HG03558 (cell line): ENCODE data around the gene ANKRD22.
"Not testable (repeated sequence)": the region's sequence is repeated elsewhere in the genome, so short reads cannot be mapped to it uniquely, and the experiment has no call there.

ENCODE experiments used
- ATAC-seq: cut with Tn5 transposase; IDR thresholded peaks from one replicate; pipeline ENCODE4 v1.9.1; 2021; ENCODE audit warnings: moderate number of reproducible peaks; ENCODE audit not compliant: unreplicated experiment; ENCODE audit errors: extremely low read depth

ANKRD22 gene

DNA sequence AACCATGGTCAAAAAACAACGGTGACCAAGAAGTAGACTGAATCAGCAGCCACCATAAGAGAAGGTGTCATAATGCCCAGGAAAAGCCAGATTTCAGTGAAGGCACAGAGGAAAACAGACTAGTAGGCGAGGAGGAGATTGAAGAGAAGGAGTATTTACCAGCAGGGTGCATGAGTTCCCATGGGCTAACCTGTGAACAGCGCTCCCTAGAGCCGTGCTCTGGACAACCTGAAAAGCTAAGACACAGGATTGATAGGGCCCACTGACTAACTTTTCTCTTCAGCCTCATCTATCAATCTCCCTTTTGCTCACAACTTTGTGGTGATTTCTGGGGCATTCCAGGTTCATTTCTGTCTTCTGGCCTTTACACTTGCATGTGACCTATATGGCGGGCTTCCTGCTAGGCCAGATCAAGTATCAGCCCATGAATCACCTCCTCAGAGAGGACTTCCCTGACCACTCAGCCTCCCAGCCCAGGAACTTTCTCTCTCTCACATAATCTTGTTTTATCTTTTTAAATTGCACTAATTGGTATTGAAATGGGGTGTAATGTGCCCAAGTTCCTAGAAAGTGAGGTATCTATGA is 12.8 kb downstream of the ANKRD22 start:
- ATAC-seq, result no peak

DNA sequence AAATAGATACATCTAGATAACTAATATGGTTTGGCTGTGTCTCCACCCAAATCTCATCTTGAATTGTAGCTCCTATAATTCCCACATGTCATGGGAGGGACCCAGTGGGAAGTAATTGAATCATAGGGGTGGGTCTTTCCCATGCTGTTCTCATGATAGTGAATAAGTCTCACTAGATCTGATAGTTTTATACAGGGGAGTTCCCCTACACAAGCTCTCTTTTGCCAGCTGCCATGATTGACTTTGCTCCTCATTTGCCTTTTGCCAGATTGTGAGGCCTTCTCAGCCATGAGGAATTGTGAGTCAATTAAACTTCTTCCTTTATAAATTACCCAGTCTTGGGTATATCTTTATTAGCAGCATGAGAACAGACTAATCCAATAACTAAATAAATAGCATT is 14.0 kb downstream of the ANKRD22 start:
- ATAC-seq, result not testable (repeated sequence)

DNA sequence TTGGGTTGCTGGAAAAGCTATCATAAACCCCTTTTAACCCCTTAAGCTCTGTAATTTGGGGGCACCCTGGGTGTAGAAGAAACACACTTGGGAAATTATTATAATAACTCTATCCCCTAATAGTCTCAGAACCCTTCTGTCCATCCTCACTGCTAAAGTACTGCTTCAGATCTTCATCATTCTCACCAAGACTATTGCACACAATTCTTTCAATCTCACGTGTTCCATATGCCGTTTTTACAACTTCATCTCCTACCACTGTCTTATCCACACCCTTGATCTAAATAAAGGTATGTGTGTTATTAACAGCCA is 15.8 kb downstream of the ANKRD22 start:
- ATAC-seq, result no peak

DNA sequence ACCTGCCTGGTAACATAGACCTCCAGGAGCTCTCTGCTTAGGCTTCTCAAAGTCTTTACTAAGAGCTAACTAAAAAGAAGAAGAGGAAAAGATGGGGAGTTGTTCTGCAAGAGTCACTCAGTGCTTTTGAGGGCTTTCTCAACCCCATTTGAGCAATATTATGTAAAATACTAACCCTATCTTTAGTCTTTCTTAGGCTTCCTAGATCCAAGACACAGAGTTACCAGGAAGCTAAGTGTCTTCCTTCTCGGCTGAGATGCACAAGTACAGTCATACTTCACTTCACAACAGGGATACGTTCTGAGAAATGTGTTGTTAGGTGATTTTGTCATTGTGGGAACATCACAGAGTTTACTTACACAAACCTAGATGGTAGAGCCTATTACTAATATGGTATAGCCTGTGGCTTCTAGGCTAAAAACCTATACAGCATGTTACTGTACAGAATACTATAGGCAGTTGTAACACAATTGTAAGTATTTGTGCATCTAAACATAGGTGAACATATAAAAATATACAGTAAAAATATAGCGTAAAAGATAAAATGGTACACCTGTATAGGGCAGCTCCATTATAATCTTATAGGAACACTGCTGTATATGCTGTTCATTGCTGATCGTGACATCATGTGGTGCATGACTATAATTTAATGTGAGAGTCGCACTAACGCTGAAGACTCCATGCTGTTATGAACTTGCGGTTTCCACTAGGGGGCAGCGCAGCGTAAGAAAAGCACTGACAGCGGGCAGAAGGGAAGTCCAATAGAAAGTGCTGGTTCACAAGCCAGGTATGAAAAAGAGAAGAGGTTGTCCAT is 16.3 kb downstream of the ANKRD22 start:
- ATAC-seq, result no peak

DNA sequence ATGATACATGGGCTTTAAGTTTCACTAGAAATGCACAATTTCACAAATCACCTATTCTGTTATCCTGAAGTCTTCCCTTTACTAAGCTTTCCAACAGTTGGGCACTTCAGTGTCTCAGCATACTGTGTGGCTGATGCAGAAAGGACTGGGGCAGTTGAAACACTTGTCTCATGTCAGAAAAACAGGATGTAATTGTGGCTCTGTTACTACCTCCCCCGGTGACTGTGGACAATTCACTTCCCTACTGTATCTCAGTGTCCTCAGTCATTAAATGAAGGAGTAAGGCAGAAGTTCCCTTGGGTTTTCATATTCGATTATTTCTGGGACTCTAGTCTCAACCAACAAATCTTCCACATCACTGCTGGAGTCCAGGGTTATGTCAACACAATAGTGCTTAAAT is 17.9 kb downstream of the ANKRD22 start:
- ATAC-seq, result no peak

DNA sequence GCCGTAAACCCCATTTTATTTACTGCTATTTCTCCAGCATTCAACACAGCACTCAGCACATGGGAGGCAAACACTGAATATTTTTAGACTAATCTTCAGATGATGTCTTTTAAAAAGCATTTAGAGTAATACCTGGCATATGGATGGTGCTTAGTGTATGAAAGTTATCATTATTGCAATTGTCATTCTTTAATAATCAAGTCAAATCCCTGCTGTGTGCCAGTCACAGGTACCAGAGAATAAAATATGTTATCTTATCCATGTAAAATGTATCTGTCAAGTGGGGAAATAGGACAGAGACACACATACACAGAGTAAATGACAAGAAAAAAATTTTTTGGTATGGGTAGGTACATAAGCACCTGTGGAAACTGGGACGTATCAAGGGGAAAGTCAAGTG is 18.5 kb downstream of the ANKRD22 start:
- no peak for ATAC-seq

DNA sequence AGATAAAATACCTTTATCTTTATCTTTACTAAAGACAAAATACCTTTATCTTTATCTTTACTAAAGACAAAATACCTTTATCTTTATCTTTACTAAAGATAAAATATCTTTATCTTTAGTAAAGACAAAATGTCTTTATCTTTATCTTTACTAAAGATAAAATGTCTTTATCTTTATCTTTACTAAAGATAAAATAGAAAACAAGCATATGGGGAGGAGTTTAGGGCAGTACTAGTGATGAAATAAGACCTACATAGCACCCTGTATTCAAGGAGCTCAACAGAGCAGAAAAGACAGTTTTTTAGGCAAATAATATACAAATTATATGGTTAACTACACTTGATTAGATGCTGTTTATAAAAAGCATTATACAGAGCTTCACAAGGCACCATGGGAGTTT is 19.3 kb downstream of the ANKRD22 start:
- ATAC-seq, result no peak

DNA sequence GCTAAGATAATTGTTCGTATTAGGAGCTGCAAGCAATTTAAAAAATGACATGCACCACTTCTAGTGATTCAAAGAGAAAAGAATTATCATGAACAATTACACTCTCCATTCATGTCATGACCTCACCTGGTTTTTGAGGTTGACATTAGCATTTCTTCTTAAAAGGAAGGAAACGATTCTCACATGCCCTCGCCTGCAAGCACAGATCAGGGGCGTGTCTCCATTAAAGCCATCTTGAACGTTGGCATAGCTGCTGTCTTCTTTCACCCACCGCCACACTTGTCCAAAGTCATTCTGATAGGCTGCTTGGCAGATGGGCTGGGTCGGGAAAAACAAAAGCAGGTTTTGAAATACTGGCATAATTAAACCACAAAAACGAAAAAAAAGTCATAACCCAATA is 19.9 kb downstream of the ANKRD22 start:
- no peak for ATAC-seq

DNA sequence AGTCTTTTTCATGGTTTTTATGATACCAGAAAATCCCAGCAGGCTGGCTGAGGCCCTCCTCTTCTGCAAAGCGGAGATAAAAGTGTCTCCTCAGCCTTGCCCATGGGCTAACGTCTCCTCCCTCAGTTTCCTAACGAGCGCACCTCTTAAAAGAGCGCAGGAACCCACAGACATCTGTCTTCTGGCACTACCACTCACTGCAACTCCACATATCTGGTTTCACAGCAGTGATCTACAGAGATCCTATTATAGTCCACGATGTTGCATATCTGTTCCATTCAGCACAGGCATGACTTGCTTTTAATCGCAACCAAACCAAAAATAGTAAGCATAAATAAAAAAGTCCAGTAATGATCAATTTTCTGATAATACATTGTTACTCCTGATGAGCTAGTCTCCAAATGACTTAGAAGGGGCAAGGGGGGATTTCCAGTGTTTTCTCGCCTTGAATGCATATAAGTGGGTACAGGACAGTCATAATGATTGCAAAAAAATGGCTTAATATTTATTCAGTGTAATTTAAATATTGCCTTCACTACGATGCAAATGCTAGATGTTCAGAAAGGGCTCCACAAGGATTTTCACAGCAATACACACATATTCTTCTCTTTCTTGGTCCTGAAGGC is 20.9 kb downstream of the ANKRD22 start:
- ATAC-seq, result no peak

DNA sequence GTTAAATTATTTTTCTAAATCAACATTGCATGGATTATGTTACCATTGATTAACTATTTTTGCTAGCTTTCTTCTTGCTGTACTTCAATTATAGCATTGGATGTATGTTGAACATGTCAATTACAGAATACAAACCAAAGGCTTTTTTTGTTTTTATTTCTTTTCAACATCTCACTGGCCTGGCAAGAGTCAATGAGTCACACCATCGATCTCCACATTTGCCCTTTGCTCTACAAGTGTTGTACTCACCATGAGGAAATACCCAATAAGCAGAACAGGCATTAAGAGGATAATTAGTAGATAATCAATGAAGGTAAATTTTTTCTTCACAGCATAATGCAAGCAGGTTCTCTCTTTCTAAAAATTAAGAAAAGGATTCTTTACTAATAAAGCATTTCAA is 23.3 kb downstream of the ANKRD22 start:
- no peak for ATAC-seq

DNA sequence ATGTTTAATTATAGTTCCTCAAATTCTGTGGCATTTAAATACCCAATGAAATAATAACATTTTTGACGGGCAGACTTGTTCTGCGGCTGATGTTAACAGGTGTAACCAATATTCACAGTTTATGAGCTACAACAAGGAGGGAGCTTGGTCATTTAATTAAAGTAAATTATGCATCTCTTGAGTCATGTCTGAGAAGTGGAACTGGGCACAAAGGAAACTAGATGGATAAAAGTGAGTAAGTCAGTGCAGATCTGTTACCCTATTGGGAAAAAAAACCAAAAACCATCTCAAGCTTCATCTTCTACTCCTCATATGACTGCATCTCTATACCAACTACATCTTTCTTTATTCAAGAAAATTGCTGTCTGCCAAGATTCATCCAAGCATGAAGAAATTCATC is 24.0 kb downstream of the ANKRD22 start:
- no peak for ATAC-seq

DNA sequence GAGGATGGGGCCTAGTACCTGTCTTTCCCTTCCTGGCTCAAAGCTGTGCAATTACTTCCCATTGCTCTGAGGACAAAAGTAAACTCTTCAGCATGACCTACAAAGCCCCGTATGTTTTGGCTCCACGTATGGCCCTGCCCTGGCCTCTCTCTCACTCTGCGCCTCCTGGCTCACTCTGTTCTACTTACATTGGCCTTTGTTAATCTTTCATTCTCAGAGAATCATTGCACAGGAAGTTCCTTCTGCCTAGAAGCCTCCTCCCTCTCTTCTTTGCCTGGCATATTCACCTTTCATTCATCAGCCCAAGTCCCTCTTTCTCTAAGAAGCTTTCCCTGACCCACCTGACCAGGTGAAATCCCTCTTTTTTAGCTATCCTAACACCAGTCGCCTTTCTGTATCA is 25.3 kb downstream of the ANKRD22 start:
- ATAC-seq, result no peak

DNA sequence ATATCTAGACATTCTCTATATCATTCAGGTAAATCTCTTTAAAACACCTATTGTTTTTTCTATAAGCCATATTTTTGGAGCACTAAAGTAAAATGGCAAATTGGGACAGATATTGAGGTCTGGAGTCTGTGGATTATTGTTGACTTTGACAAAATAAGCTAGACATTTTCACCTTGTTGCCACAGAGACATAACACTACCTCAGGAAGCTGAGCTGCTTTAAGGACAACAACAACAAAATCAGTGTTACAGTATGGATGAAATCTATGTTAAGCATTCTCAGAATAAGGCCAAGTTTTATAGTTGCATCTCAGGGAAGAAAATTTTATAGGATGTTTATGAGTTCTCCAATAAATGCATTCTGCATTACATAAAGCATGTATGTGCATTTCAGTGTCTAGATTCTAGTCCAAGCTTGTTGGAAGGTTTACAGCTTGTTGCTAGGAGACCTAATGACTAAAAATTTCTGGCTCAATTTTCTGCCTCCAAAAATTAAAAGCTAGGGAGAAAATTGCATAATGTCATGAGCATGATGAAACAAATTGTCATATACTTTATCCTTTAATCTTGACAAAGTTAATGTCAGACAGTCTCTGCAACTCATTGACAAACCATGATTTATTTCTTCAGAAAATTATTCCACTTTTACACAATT is 30.8 kb downstream of the ANKRD22 start:
- ATAC-seq, result no peak

DNA sequence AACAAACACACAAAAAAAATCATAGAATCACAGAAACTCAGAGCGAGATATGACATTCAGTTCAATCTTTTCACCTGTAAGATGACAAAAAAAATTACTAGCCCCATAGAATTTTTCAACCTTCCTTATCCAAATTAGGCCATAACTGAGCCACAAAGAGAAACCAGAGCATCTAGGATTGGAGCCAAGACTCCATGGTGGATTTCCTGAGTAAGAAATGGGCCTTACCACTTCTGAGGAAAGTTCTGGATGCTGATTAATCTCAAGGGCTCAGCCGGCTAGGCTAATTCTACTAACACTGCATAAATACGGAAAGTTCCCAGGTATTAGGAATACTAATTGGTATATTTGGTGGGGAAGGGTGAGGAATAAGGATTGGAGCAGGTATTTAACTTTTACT is 32.4 kb downstream of the ANKRD22 start:
- ATAC-seq, result no peak

DNA sequence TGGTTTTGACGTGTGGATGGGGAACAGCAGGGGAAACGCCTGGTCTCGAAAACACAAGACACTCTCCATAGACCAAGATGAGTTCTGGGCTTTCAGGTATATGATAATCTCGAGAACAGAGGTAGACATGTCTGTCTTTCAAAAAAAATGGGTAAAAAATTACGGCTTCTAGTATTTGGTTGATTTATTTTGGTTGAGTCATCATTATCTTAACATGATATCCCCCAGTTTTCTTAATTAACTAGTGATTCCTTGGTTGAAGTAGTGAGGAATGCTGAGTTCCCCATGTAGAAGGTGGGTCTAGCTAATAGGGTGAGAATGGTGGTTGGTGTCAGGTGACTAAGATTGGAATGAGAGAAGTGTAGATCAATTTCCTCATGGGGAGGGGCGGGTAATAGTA is 38.4 kb downstream of the ANKRD22 start:
- no peak for ATAC-seq

DNA sequence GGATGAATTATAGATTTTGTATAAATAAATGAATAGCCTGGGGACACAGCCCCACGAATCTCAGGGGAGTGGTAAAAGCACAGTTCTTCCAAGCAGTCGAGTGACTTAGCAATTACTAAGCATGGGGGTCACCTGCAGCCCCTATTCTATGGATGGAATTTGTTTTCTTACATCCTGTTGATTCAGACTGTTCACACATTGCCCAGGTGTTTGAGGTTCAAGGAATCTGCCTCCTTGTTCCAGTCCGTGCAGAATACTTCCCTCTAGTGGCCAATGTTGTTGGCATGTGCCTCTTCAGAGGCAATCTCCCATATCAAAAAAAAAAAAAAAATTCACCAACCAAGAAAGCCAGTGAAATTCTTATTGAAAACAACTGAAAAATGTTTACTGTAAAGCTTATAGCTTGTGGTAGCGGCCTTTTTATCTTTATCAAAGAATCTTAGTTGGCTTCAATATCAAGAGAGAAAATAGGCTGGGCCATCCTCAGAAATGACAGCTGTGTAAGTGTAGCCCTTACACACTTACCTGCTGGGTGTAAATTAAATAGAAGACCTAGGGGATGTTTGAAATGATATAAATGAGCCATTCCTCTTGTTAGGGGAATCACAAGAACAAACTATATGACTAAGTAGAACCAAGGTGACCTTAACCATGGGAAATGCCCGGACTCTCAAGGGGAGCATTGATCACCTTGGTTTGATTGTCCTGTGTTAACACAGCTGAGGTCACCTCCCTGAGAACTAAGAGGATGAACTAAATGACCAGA is 41.3 kb downstream of the ANKRD22 start:
- ATAC-seq, result no peak

DNA sequence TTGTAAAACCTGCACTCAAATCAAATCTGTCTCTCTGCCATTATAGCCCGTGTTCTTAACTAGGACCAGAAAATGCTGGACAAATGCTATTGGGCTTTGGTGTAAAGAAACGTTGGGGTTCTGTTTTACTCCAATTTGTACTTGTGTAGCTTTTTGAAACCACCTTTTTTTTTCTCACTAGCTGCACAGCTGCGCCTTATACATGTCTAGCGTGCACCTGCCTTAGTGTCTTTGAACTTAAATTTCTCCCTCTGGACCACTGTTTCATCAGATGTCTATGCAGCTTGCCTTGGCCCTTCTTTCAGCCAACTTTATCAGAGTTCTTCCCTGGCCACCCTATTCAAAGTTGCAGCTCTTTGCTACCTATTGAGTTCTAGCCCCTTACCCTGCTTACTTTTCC is 42.0 kb downstream of the ANKRD22 start:
- no peak for ATAC-seq

DNA sequence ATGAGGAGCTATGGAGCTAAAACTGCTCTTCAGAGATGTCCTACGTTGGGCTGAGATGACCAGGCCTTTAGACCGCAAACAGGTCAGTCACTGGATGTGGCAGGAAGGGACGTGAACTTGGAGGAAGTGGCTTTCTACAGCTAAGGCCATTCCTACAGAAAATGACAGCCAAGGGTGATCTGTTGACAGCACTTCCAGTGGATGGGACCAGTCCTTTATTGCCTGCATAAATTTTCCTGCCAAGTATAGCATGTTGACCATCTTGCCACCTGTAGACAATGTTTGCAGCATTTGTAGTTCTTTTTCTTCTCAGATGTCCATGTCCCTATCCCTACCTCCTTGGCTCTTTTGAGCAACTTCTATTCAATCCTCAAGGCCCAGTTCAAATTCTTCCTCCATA is 45.7 kb downstream of the ANKRD22 start:
- no peak for ATAC-seq

DNA sequence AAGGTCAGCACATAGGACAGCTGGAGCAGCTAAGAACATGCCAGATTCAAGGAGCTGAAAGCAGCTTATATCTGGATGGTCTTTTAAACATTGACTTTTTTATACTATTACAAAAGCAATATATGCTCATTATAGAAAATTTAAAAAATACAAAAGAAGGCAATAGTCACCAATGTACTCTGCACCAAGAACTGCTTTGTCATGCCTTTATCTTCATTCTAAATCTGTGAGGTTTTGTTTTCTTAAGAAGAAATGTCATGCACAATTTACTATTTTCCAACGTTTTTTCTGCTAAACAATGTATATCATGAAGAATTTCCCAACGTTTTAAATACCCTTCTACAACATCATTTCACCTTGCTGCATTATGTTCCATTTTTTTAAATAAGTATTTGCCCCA is 46.3 kb downstream of the ANKRD22 start:
- ATAC-seq, result no peak

DNA sequence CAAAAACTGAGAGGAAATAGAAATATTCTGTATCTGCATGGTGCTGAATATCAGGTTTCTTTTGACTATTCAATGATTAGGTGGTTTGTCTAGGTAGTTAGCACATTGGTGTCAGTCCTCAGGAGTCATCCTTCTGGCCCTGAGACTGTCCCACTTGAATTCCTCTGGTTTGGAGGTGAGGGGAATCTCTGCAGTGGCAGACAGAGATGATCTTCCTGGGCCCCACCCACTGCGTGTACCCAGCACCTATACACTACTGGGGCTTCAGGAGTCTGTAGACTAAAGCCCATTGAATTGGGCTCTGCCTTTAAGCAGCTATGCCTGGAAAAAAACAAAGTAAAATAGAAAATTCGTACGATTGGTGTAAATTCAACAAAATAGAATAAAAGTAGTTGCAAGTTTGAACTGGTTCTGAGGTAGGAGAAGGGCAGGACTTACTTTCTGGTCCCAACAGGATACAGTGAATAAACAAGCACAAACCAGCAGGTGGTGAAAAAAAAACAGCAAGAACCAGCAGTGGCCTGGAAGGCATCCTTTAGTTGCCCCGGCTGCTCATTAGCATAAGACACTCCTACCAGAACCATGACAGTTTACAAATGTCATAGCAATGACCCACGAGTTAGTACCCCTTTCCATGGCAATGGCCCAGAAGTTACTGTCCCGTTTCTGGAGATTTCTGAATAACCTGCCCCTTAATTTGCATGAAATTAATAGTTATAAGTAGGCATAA is 47.4 kb downstream of the ANKRD22 start:
- ATAC-seq, result no peak
